Left hindlimb (tissue), 1 donor: ENCODE measurements around the gene DNASE1L1.
A peak's percentile ranks its signal among the peaks of the same experiment; 100 is the strongest.
"Not testable (repeated sequence)": the region's sequence is repeated elsewhere in the genome, so short reads cannot be mapped to it uniquely, and the experiment has no call there.

Source experiments
- DNase-seq: peaks from one replicate; pipeline ENCODE4 v3.0.0-alpha.2; 2018

DNASE1L1 gene

GRCh38 chrX:154403192-154403591, 5.9 kb downstream of the DNASE1L1 start:
- DNase-seq = no peak

DNA sequence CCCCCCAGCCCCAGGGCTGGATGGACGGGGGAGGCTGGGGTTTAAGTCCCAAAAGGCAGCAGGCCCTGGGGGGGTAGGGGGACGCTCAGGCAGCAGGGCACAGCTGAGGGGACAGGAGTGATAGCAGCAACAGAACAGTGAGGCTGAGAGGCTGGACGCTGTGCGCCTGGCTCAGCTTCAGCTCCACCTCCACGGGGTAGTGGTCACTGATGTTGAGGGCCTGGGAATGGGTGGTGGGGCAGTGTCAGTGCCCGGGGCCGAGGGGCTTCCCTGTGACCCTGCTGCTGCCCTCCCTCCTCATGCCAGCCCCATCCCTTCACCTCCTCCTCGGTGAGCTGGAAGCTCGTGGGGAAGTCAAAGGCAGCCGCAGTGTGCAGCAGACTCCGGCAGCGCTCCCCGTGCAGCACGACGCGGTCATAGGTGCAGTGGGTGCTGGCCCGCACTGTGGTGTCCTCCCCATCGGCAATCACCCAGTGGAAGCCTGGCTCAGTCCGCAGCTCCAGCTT, 6.4 kb downstream of the DNASE1L1 start:
- DNase-seq = peak; percentile 19

- DNase-seq = peak; percentile 20
Observed at GRCh38 chrX:154401918-154402621, 7.0 kb downstream of the DNASE1L1 start.

DNA sequence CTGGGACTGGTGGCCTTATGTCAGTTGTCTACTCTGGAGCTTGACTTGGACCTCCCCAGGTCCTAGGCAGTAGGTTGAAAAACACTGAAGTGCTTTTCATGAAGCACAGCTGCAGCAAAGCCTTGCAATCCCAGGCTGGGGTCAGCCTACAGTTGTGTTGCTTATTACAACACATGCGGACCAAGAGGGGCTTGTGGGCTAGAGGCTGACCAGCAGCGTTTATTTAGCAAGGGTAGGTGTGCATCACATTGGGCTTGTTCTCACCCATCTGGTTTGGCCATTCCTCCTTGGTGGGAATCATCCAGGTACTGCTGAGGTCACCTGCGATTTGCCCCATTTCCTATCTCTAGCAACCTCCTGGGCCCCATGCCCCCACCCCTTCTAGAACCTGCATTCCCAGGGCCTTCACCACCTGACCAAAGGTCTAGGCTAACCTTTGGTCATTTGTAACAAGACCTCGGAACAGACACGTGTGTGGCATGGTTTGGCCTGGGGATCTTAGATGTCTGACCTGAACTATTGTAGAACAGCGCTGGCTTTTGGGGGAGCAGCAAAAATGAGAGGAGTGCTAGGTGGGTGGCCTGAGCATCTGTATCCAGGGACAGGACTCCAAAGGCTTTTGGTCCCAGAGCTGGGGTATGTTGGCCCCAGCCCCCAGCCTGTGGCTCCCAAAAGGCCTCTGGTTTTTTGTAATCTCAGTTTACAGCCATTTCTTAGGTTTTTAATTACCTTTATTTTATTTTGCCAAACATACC, 7.8 kb downstream of the DNASE1L1 start:
- peak; percentile 29 for DNase-seq

DNA sequence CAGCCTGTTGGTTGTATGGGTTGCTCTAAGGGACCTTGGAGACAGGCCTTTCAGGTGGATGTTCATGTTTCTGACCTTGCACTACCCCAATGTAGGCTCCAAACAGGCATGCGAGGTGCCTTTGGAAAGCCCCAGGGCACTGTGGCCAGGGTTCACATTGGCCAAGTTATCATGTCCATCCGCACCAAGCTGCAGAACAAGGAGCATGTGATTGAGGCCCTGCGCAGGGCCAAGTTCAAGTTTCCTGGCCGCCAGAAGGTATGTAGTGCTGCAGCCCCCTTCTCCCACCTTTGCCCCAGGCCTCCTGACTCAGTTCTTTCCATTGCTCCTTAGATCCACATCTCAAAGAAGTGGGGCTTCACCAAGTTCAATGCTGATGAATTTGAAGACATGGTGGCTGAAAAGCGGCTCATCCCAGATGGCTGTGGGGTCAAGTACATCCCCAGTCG, 8.7 kb downstream of the DNASE1L1 start:
- DNase-seq = not testable (repeated sequence)

DNA sequence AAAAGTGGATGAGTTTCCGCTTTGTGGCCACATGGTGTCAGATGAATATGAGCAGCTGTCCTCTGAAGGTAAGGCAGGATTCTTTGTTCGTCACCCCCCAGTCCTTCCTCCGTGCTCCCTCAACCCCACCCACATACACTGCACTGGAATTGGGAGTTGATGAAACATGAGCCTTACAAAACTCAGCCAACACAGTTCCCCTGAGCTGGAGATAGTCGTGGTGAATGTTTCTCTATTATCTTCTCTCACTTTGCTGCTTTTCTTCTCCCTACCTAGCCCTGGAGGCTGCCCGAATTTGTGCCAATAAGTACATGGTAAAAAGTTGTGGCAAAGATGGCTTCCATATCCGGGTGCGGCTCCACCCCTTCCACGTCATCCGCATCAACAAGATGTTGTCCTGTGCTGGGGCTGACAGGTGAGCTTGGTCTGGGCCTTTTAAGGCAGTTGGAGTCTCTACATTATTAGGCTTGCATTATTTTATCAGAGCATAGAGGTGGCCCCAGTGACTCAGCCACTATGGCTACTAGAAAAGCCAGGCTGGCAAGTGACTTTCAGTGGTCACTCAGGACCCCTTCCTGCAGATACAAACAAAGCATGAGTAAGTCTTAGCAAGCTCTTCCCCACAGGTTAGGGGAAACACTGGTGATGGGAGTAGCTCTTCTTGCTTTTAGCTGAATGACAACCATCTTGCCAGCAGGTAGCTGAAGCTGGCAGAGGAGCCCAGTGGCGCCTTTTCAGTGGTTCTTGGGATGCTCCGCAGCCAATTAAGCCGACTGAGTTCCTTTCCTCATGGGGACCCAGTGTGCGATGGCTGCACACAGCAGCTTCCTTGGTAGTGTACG, 9.3 kb downstream of the DNASE1L1 start:
- no peak for DNase-seq

DNA sequence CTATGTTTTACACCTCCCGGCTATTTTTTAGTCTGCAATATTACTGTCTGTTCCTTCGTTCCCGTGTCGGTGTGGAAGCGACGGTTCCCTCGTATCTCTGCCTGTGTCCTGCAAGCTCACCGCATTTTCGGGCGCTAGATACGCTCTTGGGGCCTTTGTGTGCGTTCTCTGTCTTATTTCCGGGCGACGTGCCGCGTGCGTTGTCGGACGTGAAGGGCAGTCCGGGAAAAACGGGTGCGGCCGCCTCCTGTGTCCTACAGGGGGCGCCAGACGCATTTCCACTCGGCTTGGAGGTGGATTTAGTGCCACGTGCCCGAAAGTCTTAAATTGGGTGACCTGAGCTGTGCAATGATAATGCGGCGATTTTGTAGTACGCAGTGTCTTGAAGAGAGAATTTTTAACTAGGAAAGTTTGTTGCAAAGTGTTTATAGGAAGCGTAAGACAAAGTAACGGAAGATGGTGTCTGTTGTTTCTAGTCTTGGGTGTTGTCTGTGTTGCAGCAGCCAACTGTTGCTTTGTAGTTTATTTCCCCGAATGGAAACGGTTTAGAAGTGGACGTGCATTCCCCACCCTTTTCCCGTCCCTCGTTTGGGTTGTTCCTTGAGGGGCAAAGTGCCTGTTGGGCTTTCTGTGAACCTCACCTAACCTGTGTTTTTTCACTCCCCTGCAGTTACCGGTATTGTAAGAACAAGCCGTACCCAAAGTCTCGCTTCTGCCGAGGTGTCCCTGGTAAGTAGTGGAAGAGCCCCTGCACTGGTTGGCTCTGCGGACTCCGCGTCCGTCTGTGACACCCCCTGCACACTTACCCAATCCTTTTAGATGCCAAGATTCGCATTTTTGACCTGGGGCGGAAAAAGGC, 10.2 kb downstream of the DNASE1L1 start:
- DNase-seq = peak; percentile 87

DNA sequence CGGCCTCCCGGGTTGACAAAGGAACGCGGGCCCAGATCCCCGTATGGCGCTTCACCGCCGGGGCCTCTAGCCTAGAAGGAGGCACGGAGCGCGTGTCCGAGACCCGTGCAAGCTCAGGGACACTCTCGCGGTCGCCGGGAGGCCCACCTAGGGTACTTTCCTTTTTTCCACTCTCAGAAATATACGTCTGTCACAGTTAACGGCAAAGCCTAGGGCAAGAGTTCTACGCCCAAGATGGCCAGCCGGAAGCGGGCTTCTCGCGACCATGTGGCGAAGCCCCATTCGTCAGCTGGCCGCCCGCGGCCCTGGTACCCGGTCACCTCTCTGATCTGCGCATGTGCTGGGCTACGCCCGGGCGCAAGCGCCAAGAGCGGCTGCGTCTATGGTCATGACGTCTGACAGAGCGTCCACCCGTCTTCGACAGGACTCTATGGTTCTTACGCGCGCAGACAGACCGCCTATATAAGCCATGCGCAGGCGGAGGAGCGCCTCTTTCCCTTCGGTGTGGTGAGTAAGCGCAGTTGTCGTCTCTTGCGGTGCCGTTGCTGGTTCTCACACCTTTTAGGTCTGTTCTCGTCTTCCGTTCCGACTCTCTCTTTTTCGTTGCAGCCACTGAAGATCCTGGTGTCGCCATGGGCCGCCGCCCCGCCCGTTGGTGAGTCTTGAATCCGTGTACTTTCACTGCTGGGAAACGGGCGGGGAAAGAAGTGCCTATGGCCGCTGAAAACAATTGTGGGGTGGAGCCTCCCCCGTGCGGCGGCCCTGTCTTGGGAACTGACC, 11.0 kb downstream of the DNASE1L1 start, which contains the start of gene RPL10:
TSS of gene RPL10 (plus strand) at position 490 of the 780 bp plus-strand sequence. CDS start at position 633, 143 bp downstream.
- DNase-seq = peak; percentile 96

- DNase-seq = peak; percentile 86
Observed at GRCh38 chrX:154396973-154397887, 11.8 kb downstream of the DNASE1L1 start.

- peak; percentile 9 for DNase-seq
Observed at GRCh38 chrX:154396363-154396762, 12.7 kb downstream of the DNASE1L1 start.

- not testable (repeated sequence) for DNase-seq
Observed at GRCh38 chrX:154389812-154390747, 19.0 kb downstream of the DNASE1L1 start.

GRCh38 chrX:154388649-154389048, 20.4 kb downstream of the DNASE1L1 start:
- DNase-seq = not testable (repeated sequence)

GRCh38 chrX:154388094-154388493, 21.0 kb downstream of the DNASE1L1 start:
- not testable (repeated sequence) for DNase-seq

GRCh38 chrX:154384284-154384892, 24.7 kb downstream of the DNASE1L1 start:
- DNase-seq = no peak

GRCh38 chrX:154383359-154384283, 25.4 kb downstream of the DNASE1L1 start:
- no peak for DNase-seq

DNA sequence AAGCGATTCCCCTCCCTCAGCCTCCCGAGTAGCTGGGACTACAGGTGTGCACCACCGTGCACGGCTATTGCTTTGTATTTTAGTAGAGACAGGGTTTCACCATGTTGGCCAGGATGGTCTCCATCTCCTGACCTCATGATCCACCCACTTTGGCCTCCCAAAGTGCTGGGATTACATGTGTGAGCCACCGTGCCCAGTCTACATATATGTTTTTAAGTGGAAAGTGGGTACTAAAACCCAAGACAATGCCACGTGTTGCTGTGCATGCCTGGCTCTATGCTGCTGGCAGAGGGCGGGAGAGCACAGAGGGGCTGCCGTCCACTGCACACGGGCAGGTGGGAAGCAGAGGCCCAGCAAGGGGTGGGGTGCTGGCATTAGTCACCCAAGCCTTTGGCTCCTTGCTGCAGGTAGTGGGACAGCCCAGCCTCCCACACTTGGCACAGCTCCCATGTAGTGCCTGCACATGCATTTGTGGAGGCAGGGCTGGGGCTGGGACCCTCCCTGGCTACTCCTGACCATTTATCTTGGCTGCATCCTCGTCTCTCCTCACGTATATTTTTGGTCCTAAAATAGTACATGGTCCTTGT, 26.5 kb downstream of the DNASE1L1 start:
- no peak for DNase-seq

DNA sequence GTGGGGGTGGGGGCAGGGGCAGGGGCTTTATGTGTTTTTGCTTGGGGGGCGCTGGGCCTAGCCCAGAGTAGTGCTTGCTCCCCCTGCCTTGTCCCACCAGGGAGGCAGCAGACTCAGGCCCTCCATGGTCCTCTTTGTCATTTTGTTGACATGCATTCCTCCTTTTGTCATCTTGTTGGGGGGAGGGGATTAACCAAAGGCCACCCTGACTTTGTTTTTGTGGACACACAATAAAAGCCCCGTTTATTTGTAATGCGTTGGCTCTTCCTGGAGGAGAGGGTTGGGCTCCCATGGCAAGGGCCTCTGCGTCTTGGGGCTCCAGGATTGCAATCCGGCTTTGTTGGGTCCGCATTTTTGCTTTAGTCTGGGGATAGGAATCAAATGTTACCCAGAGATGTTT, 27.8 kb downstream of the DNASE1L1 start:
- DNase-seq = no peak
